ENCODE measurements around the gene TBC1D4.

The TBC1D4 gene

GRCh38 chr13:75482070-75482819, at the start of gene TBC1D4:
Gene TBC1D4, minus strand, starts transcription at chr13:75482169. Its CDS starts 402 bp downstream, at chr13:75481767.
- DNase-seq (ENCODE audit: low read depth in 1 of 2, low spot score in 1 of 2): peak; percentile 4

DNA sequence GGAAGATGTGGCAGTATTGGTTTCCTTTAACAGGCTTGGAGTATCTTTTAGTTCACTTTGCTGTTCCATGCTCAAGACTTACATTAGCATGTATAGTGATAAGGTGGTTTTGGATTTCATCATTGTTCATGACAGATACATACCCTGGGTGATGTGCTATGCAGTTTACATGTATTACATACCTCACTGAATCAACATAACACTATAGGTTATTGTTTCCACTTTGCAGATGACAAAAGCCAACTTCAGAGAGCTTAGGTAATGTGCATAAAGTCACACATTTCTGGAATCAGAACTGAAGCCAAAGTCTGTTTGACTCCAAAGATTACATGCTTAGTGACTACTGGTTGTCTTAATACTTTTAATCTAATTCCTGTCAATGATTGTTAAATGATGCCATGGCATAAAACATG, 48.6 kb upstream of the TBC1D4 start:
- no peak for DNase-seq (ENCODE audit: low read depth in 1 of 2, low spot score in 1 of 2)

GRCh38 chr13:75521956-75522355, 40.0 kb upstream of the TBC1D4 start:
- no peak for DNase-seq (ENCODE audit: low read depth in 1 of 2, low spot score in 1 of 2)

DNA sequence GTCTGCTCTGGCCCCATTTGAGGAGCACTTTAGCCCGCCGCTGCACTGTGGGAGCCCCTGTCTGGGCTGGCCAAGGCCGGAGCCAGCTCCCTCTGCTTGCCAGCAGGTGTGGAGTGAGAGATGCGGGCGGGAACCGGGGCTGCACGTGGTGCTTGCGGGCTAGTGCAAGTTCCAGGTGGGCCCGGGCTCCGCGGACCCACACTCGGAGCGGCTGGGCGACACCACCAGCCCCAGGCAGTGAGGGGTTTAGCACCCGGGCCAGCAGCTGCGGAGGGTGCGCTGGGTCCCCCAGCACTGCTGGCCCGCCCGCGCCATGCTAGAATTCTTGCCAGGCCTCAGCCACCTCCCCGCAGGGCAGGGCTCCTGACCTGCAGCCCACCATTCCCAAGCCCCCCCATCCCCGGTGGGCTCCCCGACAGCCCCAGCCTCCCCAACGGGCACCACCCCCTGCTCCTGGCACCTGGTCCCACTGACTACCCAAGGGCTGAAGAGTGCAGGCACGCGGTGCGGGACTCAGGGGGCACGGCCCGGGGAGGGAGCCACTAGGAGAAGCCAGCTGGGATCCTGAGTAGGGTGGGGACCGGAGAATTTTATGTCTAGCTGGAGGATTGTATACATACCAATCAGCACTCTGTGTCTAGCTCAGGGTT, 36.6 kb upstream of the TBC1D4 start:
- DNase-seq (ENCODE audit: low read depth in 1 of 2, low spot score in 1 of 2): no peak

- no peak for DNase-seq (ENCODE audit: low read depth in 1 of 2, low spot score in 1 of 2)
Measured at GRCh38 chr13:75514080-75514995, 32.4 kb upstream of the TBC1D4 start.

GRCh38 chr13:75513271-75513670, 31.3 kb upstream of the TBC1D4 start:
- DNase-seq (ENCODE audit: low read depth in 1 of 2, low spot score in 1 of 2): no peak

- DNase-seq (ENCODE audit: low read depth in 1 of 2, low spot score in 1 of 2): no peak
Measured at GRCh38 chr13:75512253-75512652, 30.3 kb upstream of the TBC1D4 start.

DNA sequence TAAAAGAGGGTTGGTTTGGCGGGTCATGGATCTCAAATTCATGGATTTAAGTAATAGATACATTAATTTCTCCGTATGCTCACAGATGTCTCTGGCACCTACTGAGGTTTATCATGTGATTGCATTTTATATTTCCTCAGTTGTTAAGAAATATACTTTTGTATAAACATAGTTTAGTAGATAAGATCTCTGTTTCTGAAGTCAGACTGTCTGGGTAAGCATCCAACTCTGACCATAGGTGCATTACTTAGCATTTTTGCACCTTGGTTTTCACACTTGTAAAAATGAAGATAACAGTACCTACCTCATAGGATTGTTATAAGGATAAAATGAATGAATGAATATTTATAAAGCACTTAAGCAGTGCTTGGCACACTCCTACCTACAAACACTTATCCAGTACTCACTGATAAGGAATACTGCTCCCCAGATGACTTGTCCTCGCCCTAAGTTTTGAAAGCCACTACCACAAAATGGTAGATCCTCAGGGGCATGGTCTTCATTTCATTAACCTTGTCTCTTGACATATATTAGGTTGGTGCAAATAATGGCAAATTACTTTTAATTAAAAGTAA, 29.2 kb upstream of the TBC1D4 start:
- DNase-seq (ENCODE audit: low read depth in 1 of 2, low spot score in 1 of 2): no peak

GRCh38 chr13:75508002-75508548, 26.1 kb upstream of the TBC1D4 start:
- DNase-seq (ENCODE audit: low read depth in 1 of 2, low spot score in 1 of 2): no peak

DNA sequence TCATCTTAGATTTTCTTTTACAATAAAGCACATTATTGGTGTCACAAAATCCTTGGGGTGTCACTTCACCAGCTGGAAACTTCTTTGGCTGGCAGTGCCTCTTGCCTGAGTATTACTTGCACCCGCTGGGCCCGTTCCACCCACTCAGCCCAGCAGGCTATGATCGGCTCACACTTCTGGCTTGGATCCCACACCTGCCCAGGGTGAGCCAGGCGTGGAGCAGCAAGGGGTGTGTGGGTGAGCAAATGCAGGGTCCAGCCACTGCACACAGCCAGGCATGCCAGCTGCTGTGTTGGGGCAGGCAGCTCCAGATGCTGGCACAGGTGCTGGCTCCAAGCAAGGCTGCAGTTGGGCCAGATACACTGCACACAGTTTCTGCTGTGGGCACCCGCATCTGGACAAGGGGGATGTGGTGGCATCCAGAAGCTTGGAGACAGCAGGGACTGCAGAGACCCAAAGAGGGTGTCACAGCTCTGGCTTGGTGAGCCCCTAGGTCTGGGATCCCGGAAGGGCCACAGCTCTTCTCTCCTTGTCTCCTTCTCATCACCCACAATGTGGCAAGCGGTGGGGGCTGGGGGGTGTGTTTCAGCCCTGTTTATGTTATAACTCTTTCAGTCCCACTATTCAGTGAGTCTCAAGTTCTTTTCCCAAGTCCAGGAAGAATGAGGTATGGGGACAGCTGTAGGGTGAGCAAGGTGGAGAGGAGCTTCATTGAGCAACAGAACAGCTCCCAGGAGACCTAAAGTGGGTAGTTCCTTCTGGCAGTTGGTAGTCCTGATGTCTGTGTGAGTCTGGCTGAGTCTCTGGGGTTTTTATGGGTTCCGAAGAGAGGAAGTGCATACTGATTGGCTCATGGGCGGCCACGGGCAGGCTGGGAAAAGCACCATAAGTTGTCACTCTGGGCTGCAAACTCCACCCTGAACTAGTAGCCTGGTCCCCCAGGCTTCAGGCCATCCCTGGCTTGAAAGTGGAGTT, 25.3 kb upstream of the TBC1D4 start:
- DNase-seq (ENCODE audit: low read depth in 1 of 2, low spot score in 1 of 2): no peak

DNA sequence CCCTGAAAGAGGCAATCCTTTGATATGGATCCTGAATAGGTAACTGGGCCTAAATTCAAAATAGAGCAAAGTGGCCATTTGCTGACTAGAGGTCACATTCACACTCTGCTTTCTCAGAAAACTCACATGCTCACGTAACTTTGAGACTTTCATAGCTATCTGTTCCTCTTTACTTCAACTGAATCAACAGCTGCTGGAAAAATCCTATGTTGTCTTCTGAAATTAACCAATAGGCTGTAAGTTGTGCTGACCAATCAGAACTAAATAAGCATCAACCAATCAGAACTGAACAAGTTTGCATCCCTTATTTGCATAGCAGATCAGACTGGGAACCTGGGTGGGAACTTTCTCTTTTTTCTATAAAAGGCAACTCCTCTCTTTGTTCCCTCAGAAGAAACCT, 24.0 kb upstream of the TBC1D4 start:
- DNase-seq (ENCODE audit: low read depth in 1 of 2, low spot score in 1 of 2): no peak

- DNase-seq (ENCODE audit: low read depth in 1 of 2, low spot score in 1 of 2): no peak
Measured at GRCh38 chr13:75505327-75505726, 23.4 kb upstream of the TBC1D4 start.

DNA sequence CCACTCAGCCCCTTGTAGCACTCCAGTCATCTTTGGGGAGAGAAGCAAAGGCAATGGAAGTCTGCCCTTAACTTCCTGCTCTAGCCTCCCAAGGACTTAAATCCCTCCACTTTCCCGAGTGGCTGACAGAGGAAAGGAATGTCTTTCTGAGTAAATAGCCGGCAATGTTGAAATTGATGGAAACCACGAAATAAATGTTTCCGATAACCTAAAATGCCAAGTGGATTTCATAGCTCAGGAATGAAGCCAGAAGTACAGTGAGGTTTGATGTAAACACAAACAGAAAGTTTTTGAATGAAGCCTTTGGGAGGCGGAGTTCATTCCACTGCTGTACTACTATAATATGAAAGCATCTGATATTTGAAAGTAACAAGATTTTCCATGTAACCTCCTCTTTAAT, 14.0 kb upstream of the TBC1D4 start:
- no peak for DNase-seq (ENCODE audit: low read depth in 1 of 2, low spot score in 1 of 2)

- DNase-seq (ENCODE audit: low read depth in 1 of 2, low spot score in 1 of 2): no peak
Measured at GRCh38 chr13:75494491-75494890, 12.5 kb upstream of the TBC1D4 start.

- DNase-seq (ENCODE audit: low read depth in 1 of 2, low spot score in 1 of 2): no peak
Measured at GRCh38 chr13:75493156-75493555, 11.2 kb upstream of the TBC1D4 start.

DNA sequence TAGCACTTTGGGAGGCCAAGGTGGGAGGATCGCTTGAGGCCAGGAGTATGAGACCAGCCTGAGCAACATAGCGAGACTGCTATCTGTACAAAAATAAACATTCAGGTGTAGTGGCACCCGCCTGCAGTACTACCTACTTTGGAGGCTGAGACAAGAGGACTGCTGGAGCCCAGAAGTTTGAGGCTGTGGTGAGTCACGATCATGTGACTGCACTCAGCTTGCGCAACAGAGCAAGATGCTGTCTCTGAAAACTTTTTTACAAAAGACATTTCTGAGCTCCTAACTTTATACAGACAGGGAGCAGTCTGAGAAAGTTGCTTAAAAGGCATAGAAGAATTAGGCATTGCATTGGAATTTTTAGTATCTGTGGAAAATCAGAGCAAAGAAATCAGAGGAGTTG, 10.4 kb upstream of the TBC1D4 start:
- no peak for DNase-seq (ENCODE audit: low read depth in 1 of 2, low spot score in 1 of 2)

- DNase-seq (ENCODE audit: low read depth in 1 of 2, low spot score in 1 of 2): no peak
Measured at GRCh38 chr13:75491376-75491775, 9.4 kb upstream of the TBC1D4 start.

DNA sequence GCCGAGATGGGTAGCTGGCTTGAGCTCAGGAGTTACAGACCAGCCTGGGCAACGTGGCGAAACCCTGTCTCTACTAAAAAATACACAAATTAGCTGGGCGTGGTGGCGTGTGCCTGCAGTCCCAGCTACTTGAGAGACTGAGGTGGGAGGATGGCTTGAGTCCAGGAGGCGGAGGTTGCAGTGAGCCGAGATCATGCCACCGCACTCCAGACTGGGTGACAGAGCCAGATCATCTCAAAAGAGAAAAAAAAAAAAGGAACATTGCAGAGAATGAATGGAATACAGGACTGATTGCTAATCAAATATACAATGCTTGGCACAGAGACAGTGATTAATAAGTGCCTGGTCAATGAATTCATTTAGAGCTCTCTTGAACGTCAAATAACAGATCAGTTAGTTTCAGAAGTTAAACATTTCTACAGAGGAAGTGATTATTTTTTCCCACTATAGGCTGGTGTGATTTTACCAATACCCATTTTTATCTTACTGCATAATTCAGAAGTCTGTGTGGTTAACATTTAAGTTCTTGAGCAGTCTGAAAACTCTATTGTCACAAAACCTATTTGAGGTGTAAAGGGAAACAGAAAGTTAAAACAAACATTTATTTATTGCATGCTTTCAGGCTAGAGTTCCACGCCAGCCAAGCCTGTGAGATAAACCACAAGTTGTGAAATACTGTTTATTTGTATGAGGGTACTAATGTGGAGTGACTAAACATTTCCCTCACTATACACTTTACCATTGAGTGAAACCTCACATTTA, 7.7 kb upstream of the TBC1D4 start:
- no peak for DNase-seq (ENCODE audit: low read depth in 1 of 2, low spot score in 1 of 2)

Data from activated T-helper 1 cell treated with anti-CD3 and anti-CD28 coated beads, Interleukin-2, amount 50 U/mL, for 16 hours (primary cell).